ENCODE data around the gene CYP2W1. TPM values are rescaled to one million over a fixed set of nuclear protein-coding genes. Genes with fewer than 3 reads are reported as not detected.

Gene CYP2W1, protein sequence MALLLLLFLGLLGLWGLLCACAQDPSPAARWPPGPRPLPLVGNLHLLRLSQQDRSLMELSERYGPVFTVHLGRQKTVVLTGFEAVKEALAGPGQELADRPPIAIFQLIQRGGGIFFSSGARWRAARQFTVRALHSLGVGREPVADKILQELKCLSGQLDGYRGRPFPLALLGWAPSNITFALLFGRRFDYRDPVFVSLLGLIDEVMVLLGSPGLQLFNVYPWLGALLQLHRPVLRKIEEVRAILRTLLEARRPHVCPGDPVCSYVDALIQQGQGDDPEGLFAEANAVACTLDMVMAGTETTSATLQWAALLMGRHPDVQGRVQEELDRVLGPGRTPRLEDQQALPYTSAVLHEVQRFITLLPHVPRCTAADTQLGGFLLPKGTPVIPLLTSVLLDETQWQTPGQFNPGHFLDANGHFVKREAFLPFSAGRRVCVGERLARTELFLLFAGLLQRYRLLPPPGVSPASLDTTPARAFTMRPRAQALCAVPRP
- 8.2 and 13.1 TPM in 2 replicates for total RNA-seq

GRCh38 chr7:983004-983615 is at the start of gene CYP2W1:
Gene CYP2W1, plus strand, starts transcription at chr7:983181. Its CDS starts 31 bp downstream, at chr7:983212.

DNA sequence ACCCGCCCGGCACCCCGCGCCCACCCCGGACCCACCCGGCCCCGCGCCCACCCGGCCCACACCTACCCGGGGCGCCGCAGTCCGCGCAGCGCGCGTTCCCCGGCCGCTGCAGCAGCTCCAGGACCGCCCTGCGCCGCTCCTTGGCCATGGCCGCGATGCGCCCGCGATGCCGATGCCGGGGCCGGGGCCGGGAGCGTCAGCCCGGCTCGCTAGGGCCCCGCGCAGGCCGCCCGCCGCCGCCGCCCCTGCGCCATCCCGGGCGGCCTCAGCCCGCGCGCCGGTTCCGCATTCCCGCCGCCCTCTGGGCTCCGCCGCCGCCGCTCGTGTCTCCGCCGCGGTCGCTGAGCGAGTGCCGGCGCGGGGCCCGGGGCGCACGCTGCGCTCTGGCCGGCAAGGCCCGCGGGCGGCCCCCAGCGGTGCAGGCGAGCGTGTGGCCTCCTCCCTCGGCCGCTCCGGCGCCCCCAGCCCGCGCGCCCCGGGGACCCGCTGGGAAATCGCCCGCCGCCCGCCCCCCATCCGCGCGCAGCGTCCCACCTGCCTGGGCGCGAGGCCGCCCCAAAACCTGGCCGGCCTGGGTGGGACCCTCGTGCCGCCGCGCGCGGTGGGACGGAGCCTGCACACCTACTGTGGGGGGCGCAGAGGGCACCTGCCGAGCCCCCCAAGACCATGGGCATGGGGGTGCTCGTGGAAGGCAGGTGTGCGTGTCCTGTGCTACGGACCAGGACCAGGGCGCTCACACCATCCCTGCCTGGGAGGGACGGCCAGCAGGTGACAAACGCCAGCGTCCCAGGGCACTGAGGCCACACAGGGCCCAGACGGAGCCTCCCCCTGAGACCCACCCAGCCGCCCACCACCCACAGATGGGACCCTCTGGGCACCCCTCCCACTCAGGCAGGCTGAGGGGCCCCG is 28.4 kb upstream of the CYP2W1 start, which contains the start of gene ADAP1:
ADAP1 (minus strand) TSS at position 351 of the 909 bp plus-strand sequence; CDS start at position 148, 203 bp downstream.

DNA sequence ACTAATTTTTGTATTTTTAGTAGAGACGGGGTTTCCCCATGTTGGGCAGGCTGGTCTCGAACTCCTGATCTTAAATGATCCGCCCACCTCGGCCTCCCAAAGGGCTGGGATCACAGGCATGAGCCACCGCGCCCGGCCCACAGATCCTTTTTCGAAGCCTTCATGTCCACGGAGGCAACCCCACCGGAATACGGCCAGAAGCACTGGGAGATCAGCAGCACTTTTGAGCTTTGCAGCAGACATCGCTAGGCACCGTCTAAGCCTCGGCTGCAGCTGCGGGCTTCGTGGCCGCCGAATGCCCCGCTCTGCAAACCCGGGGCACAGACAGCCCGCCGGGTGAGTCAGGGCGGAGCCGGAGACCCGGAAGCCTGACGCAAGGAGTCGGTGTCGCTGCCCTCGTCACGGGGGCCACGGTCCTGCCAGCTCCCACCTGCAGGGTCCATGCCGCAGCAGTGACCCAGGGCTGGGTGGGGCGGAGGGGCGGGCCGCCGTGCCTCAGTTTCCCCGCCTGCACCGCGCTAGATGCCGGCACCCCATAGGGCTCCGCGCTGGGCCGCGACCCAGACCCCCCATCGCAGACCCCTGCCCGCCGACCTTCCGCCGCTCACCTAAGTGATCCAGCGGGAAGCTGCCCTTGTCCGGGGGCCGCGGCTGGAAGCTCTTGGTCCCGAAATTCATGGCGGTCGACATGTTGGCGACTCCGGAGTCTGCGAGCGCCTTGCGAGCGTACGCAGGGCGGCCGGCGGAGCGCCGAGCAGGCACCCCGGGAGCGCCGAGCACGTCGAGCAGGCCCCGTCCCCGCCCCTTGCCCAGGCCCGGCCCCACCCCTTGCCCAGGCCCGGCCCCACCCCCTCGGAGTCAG is 7.9 kb upstream of the CYP2W1 start, which contains the start of gene COX19:
COX19 (minus strand) TSS at position 730 of the 862 bp plus-strand sequence; CDS start at position 690, 40 bp downstream.

Other genes starting within 250 kb of the CYP2W1 start
- 102 and 138 TPM in 2 replicates for gene SUN1, start 150.7 kb upstream of the CYP2W1 start, total RNA-seq
- 27.8 and 37.5 TPM in 2 replicates for gene GET4, start 106.6 kb upstream of the CYP2W1 start, total RNA-seq
- 20.8 and 32.2 TPM in 2 replicates for gene ADAP1, start 28.5 kb upstream of the CYP2W1 start, total RNA-seq
- gene COX19, start 7.6 kb upstream of the CYP2W1 start, total RNA-seq = 5.3 and 8.2 TPM in 2 replicates
- gene GPR146, start 61.4 kb downstream of the CYP2W1 start, total RNA-seq = 0.14 and 0.42 TPM in 2 replicates
- 0.49 and 1.2 TPM in 2 replicates for gene GPER1, start 104.9 kb downstream of the CYP2W1 start, total RNA-seq
- 10.7 and 11.2 TPM in 2 replicates for gene ZFAND2A, start 177.0 kb downstream of the CYP2W1 start, total RNA-seq
- not detected in 2 replicates for gene UNCX, start 249.7 kb downstream of the CYP2W1 start, total RNA-seq

All from airway epithelial cell (primary cell).